Keratinocyte (primary cell): Measurements from ENCODE around the gene MIER1. TPM values are rescaled to one million over a fixed set of nuclear protein-coding genes. Genes with fewer than 3 reads are reported as not detected.

Experiments used
- DNase-seq: peaks from one replicate; pipeline ENCODE4 v3.0.0-alpha.2; 2011; ENCODE audit warnings: low read depth, missing footprints, low spot score
- FAIRE-seq: peaks from 2 replicates; lab custom pipeline; 2011; peaks lifted over from hg19 to GRCh38; lab: Jason Lieb, UNC
- H2AFZ ChIP-seq: 2 replicates; pipeline ENCODE4 v1.6.0; 2012; ENCODE audit warnings: low read length, control low read depth, inconsistent platforms; ENCODE audit not compliant: control insufficient read depth
- H3K27ac ChIP-seq: 2 replicates; pipeline ENCODE4 v1.5.1; 2011; ENCODE audit warnings: low read length; ENCODE audit not compliant: control insufficient read depth, insufficient read depth
- H3K27me3 ChIP-seq: 3 replicates; pipeline ENCODE4 v1.6.0; 2011; ENCODE audit warnings: low read length; ENCODE audit not compliant: control insufficient read depth, insufficient read depth; ENCODE audit errors: extremely low read depth
- H3K36me3 ChIP-seq, 2 experiments: 2 replicates in 1 of 2; 3 replicates in 1 of 2; pipeline ENCODE4 v1.5.1; 2011; ENCODE audit warnings: low read length in 2 of 2, mild to moderate bottlenecking in 1 of 2; ENCODE audit not compliant: control insufficient read depth in 2 of 2, insufficient read depth in 2 of 2; ENCODE audit errors: extremely low read depth in 1 of 2
- H3K4me1 ChIP-seq: 3 replicates; pipeline ENCODE4 v1.5.1; 2011; ENCODE audit warnings: low read length; ENCODE audit not compliant: control insufficient read depth, insufficient read depth; ENCODE audit errors: extremely low read depth
- H3K4me2 ChIP-seq: 3 replicates; pipeline ENCODE4 v1.6.0; 2011; ENCODE audit warnings: low read depth, low read length; ENCODE audit not compliant: control insufficient read depth, insufficient read depth; ENCODE audit errors: extremely low read depth
- H3K4me3 ChIP-seq, 3 experiments: fragments of 200-600 bp in 1 of 3; sonication (generic) in 1 of 3; 2 replicates in 2 of 3; 3 replicates in 1 of 3; pipeline ENCODE4 v1.5.1; 2011 to 2016; ENCODE audit warnings: low read length in 3 of 3, mild to moderate bottlenecking in 3 of 3, control low read depth in 2 of 3, inconsistent platforms in 1 of 3, low read depth in 1 of 3, mixed read lengths in 1 of 3, mixed run types in 1 of 3, moderate library complexity in 1 of 3; ENCODE audit not compliant: control insufficient read depth in 2 of 3, insufficient read depth in 2 of 3; ENCODE audit errors: extremely low read depth in 1 of 3
- H3K79me2 ChIP-seq: 2 replicates; pipeline ENCODE4 v1.6.0; 2012; ENCODE audit warnings: low read length; ENCODE audit not compliant: control insufficient read depth, insufficient read depth
- H3K9ac ChIP-seq: 3 replicates; pipeline ENCODE4 v1.6.0; 2011; ENCODE audit warnings: low read length; ENCODE audit not compliant: control insufficient read depth, insufficient read depth; ENCODE audit errors: extremely low read depth
- H3K9me1 ChIP-seq: 3 replicates; pipeline ENCODE4 v1.6.0; 2011; ENCODE audit warnings: low read length; ENCODE audit not compliant: control insufficient read depth, insufficient read depth; ENCODE audit errors: extremely low read depth
- H3K9me3 ChIP-seq: 2 replicates; pipeline ENCODE4 v1.5.1; 2012; ENCODE audit warnings: low read depth, low read length; ENCODE audit not compliant: control insufficient read depth
- H4K20me1 ChIP-seq: 3 replicates; pipeline ENCODE4 v1.6.0; 2011; ENCODE audit warnings: low read length; ENCODE audit not compliant: control insufficient read depth, insufficient read depth; ENCODE audit errors: extremely low read depth
- CTCF ChIP-seq, 3 experiments: IDR thresholded peaks in 1 of 3; conservative IDR thresholded peaks in 1 of 3; optimal IDR thresholded peaks in 1 of 3; 2 replicates in 2 of 3; 3 replicates in 1 of 3; pipeline versions ENCODE3 to v1.5.1; 2011; ENCODE audit warnings: low read length in 3 of 3, mild to moderate bottlenecking in 3 of 3, moderate library complexity in 2 of 3, control low read depth in 1 of 3, inconsistent platforms in 1 of 3; ENCODE audit not compliant: insufficient read depth in 2 of 3; ENCODE audit errors: extremely low read depth in 1 of 3
- EZH2 ChIP-seq: IDR thresholded peaks from one replicate; pipeline ENCODE4 v1.6.1; 2012; ENCODE audit warnings: inconsistent platforms, mild to moderate bottlenecking, low read length, moderate library complexity
- dilution Hi-C: fragments of 300-500 bp; cut with MboI; formaldehyde crosslinking; loops from one replicate; pipeline ENCODE4 v1.7.0; 2020; ENCODE audit warnings: low sequenced_read_pairs; ENCODE audit not compliant: extremely low pct_ligation_motif_present
- polyA plus RNA-seq, 5 experiments: library from polyadenylated mRNA; depleted of rRNA in 3 of 5; stranded (reverse) in 3 of 5; stranded (forward) in 1 of 5; unstranded in 1 of 5; fragments of >200 nt; gene quantifications; 1 replicate in 1 of 5; 2 replicates in 3 of 5; 3 replicates in 1 of 5; pipeline versions ENCODE4 v1.2.1 to v1.2.3, GENCODE V29; 2011 to 2012; ENCODE audit warnings: missing spikeins in 2 of 5, low read depth in 1 of 5, low replicate concordance in 1 of 5

The MIER1 gene
- polyA plus RNA-seq, 1 donor (not counting 4 experiments of a cell fraction or from before 2014, with no cell fraction given) = 20.7 TPM

- TF ChIP-seq EZH2 = no peak
- TF ChIP-seq CTCF (optimal IDR thresholded peaks at IDR 0.05 in 1 of 3, IDR thresholded peaks at IDR 0.05 in 1 of 3, conservative IDR thresholded peaks at IDR 0.05 in 1 of 3; ENCODE audit: extremely low read depth in 1 of 3, insufficient read depth in 2 of 3, low read length in 3 of 3) = no peak
- Histone ChIP-seq H3K9me3 (no peaks in the 10 kb centered on the region), H4K20me1 (no peaks in the 10 kb centered on the region), H3K4me1 (no peaks in the 10 kb centered on the region), H2AFZ (no peak overlapping the region), H3K4me2 (no peak overlapping the region), H3K27me3 (no peaks in the 10 kb centered on the region), H3K79me2 (peaks cover 2% of the 10 kb centered on the region), H3K36me3 (peaks cover 7 to 14% of the 10 kb centered on the region in 2 experiments), H3K9me1 (no peaks in the 10 kb centered on the region), H3K4me3 (no peak overlapping the region), H3K9ac (no peak overlapping the region), H3K27ac (no peak overlapping the region)
- dilution Hi-C loops = no loop called here
- FAIRE-seq (no peak), DNase-seq (no peak)
These were observed 57.9 kb downstream of the MIER1 start for GRCh38 chr1:66982561-66983260.

- DNase-seq = no peak
- Histone ChIP-seq H3K36me3 (peaks cover 3 to 10% of the 10 kb centered on the region in 2 experiments), H3K4me1 (no peaks in the 10 kb centered on the region)
These were observed 59.7 kb downstream of the MIER1 start for GRCh38 chr1:66984491-66984890.

More at GRCh38 chr1:66984491-66984890, 59.7 kb downstream of the MIER1 start:
- dilution Hi-C loops = no loop called here
- no peaks in the 10 kb centered on the region for H4K20me1 ChIP-seq
- H3K9ac ChIP-seq = no peak overlapping the region
- no peaks in the 10 kb centered on the region for H3K9me1 ChIP-seq
- H3K9me3 ChIP-seq = no peaks in the 10 kb centered on the region
- no peak overlapping the region for H3K4me3 ChIP-seq
- no peaks in the 10 kb centered on the region for H3K79me2 ChIP-seq
- H3K27ac ChIP-seq = no peak overlapping the region
- H3K27me3 ChIP-seq = no peaks in the 10 kb centered on the region
- H3K4me2 ChIP-seq = no peak overlapping the region
- H2AFZ ChIP-seq = no peak overlapping the region
- no peak for TF ChIP-seq EZH2
- TF ChIP-seq CTCF (optimal IDR thresholded peaks at IDR 0.05 in 1 of 3, IDR thresholded peaks at IDR 0.05 in 1 of 3, conservative IDR thresholded peaks at IDR 0.05 in 1 of 3; ENCODE audit: extremely low read depth in 1 of 3, insufficient read depth in 2 of 3, low read length in 3 of 3) = no peak
- FAIRE-seq = no peak
